ENCODE measurements around the gene RNU6-9.

- TF ChIP-seq CTCF (conservative IDR thresholded peaks at IDR 0.05) (no peak), EZH2 (IDR thresholded peaks at IDR 0.05; ENCODE audit: low read depth) (no peak)
These were observed 24.6 kb upstream of the RNU6-9 start for GRCh38 chr19:868458-869244.
